ENCODE measurements around the gene NPPC.

The NPPC gene

GRCh38 chr2:231879216-231879615 is 47.0 kb downstream of the NPPC start:
- H3K9me3 Mint-ChIP-seq, result no peaks in the 10 kb centered on the region
- CTCF ChIA-PET, result interaction anchor here (0.6 kb wide), 1 partner anchor 649 kb away, joined by 3 read pairs; no protein-coding TSS in a partner anchor
- DNase-seq, result no peak
- peaks cover 39% of the 10 kb centered on the region for H3K27me3 Mint-ChIP-seq
- no peak overlapping the region for H3K4me3 Mint-ChIP-seq
- H3K27ac Mint-ChIP-seq, result no peak overlapping the region
- H3K36me3 Mint-ChIP-seq, result no peaks in the 10 kb centered on the region
- H3K4me1 Mint-ChIP-seq, result no peaks in the 10 kb centered on the region

- no peak overlapping the region for H3K27ac Mint-ChIP-seq
- CTCF ChIA-PET, result interaction anchor here (1.4 kb wide), 1 partner anchor 25 kb away, joined by 3 read pairs; no protein-coding TSS in a partner anchor
- DNase-seq, result no peak
- H3K36me3 Mint-ChIP-seq, result no peaks in the 10 kb centered on the region
- no peaks in the 10 kb centered on the region for H3K4me1 Mint-ChIP-seq
- peaks cover 36% of the 10 kb centered on the region for H3K27me3 Mint-ChIP-seq
- H3K9me3 Mint-ChIP-seq, result no peaks in the 10 kb centered on the region
- H3K4me3 Mint-ChIP-seq, result no peak overlapping the region
These were observed 48.4 kb downstream of the NPPC start for GRCh38 chr2:231877533-231878456.

- Mint-ChIP-seq H3K4me3 (no peak overlapping the region), H3K4me1 (no peaks in the 10 kb centered on the region), H3K9me3 (peaks cover 1% of the 10 kb centered on the region), H3K27me3 (peaks cover 24% of the 10 kb centered on the region), H3K27ac (no peak overlapping the region), H3K36me3 (no peaks in the 10 kb centered on the region)
- CTCF ChIA-PET, result no interaction called here
- no peak for DNase-seq
These were observed 51.3 kb downstream of the NPPC start for GRCh38 chr2:231874944-231875343.
